Retinal pigment epithelial cell (primary cell): ENCODE results near the gene RNF40.
A peak's percentile ranks its signal among the peaks of the same experiment; 100 is the strongest.

ENCODE experiments used
- DNase-seq: peaks from one replicate; pipeline ENCODE4 v3.0.0-alpha.2; 2010; ENCODE audit warnings: low read depth
- H3K4me3 ChIP-seq: 2 replicates; pipeline ENCODE4 v1.5.1; 2011; ENCODE audit warnings: mild to moderate bottlenecking, low read length, control low read depth, moderate library complexity
- CTCF ChIP-seq: conservative IDR thresholded peaks from 2 replicates; pipeline ENCODE4 v1.5.1; 2011; ENCODE audit warnings: low read depth, low read length, control low read depth, inconsistent platforms

RNF40 gene

GRCh38 chr16:30786936-30787612 lies 25.0 kb downstream of the RNF40 start, which contains the start of gene ZNF629:
Gene ZNF629, minus strand, starts transcription at chr16:30787205. Its CDS starts 2,723 bp downstream, at chr16:30784482.
- H3K4me3 ChIP-seq: peak within 1 kb of the TSS; percentile 93
- DNase-seq: no peak
- TF ChIP-seq CTCF: no peak

GRCh38 chr16:30787613-30788378 lies 25.7 kb downstream of the RNF40 start:
- H3K4me3 ChIP-seq: peak overlapping the region; percentile 93
- TF ChIP-seq CTCF: no peak

GRCh38 chr16:30793508-30794069 lies 31.5 kb downstream of the RNF40 start:
- H3K4me3 ChIP-seq: no peak overlapping the region
- no peak for DNase-seq
- TF ChIP-seq CTCF: no peak

More at GRCh38 chr16:30787613-30788378, 25.7 kb downstream of the RNF40 start:
- no peak for DNase-seq

- DNase-seq: no peak
- H3K4me3 ChIP-seq: no peak overlapping the region
- no peak for TF ChIP-seq CTCF
Measured at GRCh38 chr16:30794634-30795033, 32.5 kb downstream of the RNF40 start.

- TF ChIP-seq CTCF: no peak
- H3K4me3 ChIP-seq: no peak overlapping the region
- DNase-seq: no peak
Measured at GRCh38 chr16:30797670-30798309, 35.7 kb downstream of the RNF40 start.

GRCh38 chr16:30802936-30803335 lies 40.8 kb downstream of the RNF40 start:
- no peak for TF ChIP-seq CTCF

More at GRCh38 chr16:30802936-30803335, 40.8 kb downstream of the RNF40 start:
- no peak overlapping the region for H3K4me3 ChIP-seq
- DNase-seq: no peak
